GM23248 (cell line): ENCODE data around the gene BMI1.

Experiments
- EZH2 ChIP-seq: fragments of 200-600 bp; sonication (generic); IDR thresholded peaks from 2 replicates; pipeline ENCODE4 v1.6.1; 2018; ENCODE audit warnings: antibody characterized with exemption, mild to moderate bottlenecking; ENCODE audit not compliant: insufficient read depth, poor library complexity, severe bottlenecking
- EZH2phosphoT487 ChIP-seq: fragments of 200-600 bp; sonication (generic); IDR thresholded peaks from 2 replicates; pipeline ENCODE4 v1.6.1; 2018; ENCODE audit warnings: antibody characterized with exemption, moderate library complexity, mild to moderate bottlenecking, low read depth; ENCODE audit not compliant: insufficient read depth

DNA sequence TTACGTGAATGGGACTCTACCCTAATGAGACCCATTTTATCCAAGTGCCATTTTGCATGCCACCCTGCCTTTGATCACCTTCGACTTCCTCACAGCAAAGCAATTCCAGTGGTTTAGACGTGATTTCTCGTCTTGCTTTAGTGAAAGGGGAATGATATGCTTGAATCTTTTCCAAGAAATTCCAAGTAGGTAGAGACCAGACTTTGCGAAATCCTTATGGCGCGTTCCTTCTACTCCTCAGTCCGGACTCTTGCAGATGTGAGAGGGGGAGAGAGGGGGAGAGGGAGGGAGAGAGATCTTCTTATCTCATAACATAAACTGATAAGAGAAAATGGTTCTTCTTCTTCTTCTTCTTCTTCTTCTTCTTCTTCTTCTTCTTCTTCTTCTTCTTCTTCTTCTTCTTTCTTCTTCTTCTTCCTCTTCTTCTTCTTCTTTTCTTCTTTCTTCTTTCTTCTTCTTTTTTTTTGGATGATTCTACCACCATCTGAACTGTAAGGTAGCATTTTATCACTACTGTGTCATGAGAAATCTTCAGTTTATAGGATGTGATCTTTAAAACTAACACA is 25.3 kb downstream of the BMI1 start:
- TF ChIP-seq EZH2phosphoT487 (no peak), EZH2 (peak; percentile 88)
